Nephron (organoid): Measurements from ENCODE around the gene ASB6.

Source experiments
- H3K27ac Mint-ChIP-seq, 3 experiments: 2 replicates each; pipeline ENCODE4 v1.8.0; 2020; ENCODE audit warnings: mixed read lengths in 3 of 3, mild to moderate bottlenecking in 2 of 3, moderate library complexity in 1 of 3
- H3K27me3 Mint-ChIP-seq: 2 replicates; pipeline ENCODE4 v1.8.0; 2021; ENCODE audit warnings: low read depth, mild to moderate bottlenecking, moderate library complexity, mixed read lengths
- H3K36me3 Mint-ChIP-seq: 2 replicates; pipeline ENCODE4 v1.8.0; 2020; ENCODE audit warnings: low read depth, mixed read lengths
- H3K4me1 Mint-ChIP-seq: 2 replicates; pipeline ENCODE4 v1.8.0; 2020; ENCODE audit warnings: mixed read lengths
- H3K4me3 Mint-ChIP-seq, 3 experiments: 2 replicates each; pipeline ENCODE4 v1.8.0; 2020; ENCODE audit warnings: mild to moderate bottlenecking in 3 of 3, mixed read lengths in 3 of 3, moderate library complexity in 2 of 3
- H3K9me3 Mint-ChIP-seq: 2 replicates; pipeline ENCODE4 v1.8.0; 2020; ENCODE audit warnings: mixed read lengths
- CTCF ChIP-seq, 3 experiments: fragments of 200-600 bp; sonication (generic); IDR thresholded peaks; one replicate each; pipeline ENCODE4 v1.5.0; 2021; ENCODE audit warnings: antibody characterized with exemption in 3 of 3; ENCODE audit not compliant: unreplicated experiment in 3 of 3

ASB6 gene

GRCh38 chr9:129656795-129657390 lies 14.9 kb upstream of the ASB6 start:
- H3K27me3 Mint-ChIP-seq: peaks cover 68% of the 10 kb centered on the region
- peaks cover 4% of the 10 kb centered on the region for H3K9me3 Mint-ChIP-seq
- no peak overlapping the region for H3K27ac Mint-ChIP-seq
- peaks cover 21% of the 10 kb centered on the region for H3K4me1 Mint-ChIP-seq
- no peaks in the 10 kb centered on the region for H3K36me3 Mint-ChIP-seq
- TF ChIP-seq CTCF (IDR thresholded peaks at IDR 0.05; ENCODE audit: unreplicated experiment in 3 of 3): no peak
- H3K4me3 Mint-ChIP-seq: no peak overlapping the region

- Mint-ChIP-seq H3K27ac (no peak overlapping the region), H3K36me3 (no peaks in the 10 kb centered on the region), H3K4me1 (peaks cover 21% of the 10 kb centered on the region), H3K9me3 (no peaks in the 10 kb centered on the region), H3K4me3 (no peak overlapping the region), H3K27me3 (peaks cover 66% of the 10 kb centered on the region)
- TF ChIP-seq CTCF (IDR thresholded peaks at IDR 0.05; ENCODE audit: unreplicated experiment in 3 of 3): no peak
Observed at GRCh38 chr9:129655696-129656095, 13.7 kb upstream of the ASB6 start.

- Mint-ChIP-seq H3K27ac (peak overlapping the region in 1 of 3 experiments; percentile 84), H3K36me3 (no peaks in the 10 kb centered on the region), H3K9me3 (no peaks in the 10 kb centered on the region), H3K4me3 (no peak overlapping the region), H3K27me3 (peaks cover 64% of the 10 kb centered on the region), H3K4me1 (peaks cover 24% of the 10 kb centered on the region)
- no peak for TF ChIP-seq CTCF (IDR thresholded peaks at IDR 0.05; ENCODE audit: unreplicated experiment in 3 of 3)
Observed at GRCh38 chr9:129655154-129655553, 13.2 kb upstream of the ASB6 start.

- no peaks in the 10 kb centered on the region for H3K9me3 Mint-ChIP-seq
- peaks cover 64% of the 10 kb centered on the region for H3K27me3 Mint-ChIP-seq
- H3K27ac Mint-ChIP-seq: peak overlapping the region; percentile 17 to 84 (median 32)
- TF ChIP-seq CTCF (IDR thresholded peaks at IDR 0.05; ENCODE audit: unreplicated experiment in 3 of 3): no peak
- H3K36me3 Mint-ChIP-seq: no peaks in the 10 kb centered on the region
- H3K4me3 Mint-ChIP-seq: peak overlapping the region in 2 of 3 experiments; percentile 24 to 39
- H3K4me1 Mint-ChIP-seq: peaks cover 26% of the 10 kb centered on the region
Observed at GRCh38 chr9:129654554-129655040, 12.6 kb upstream of the ASB6 start.

- Mint-ChIP-seq H3K27ac (peak overlapping the region; percentile 17 to 84 (median 32)), H3K4me1 (peaks cover 26% of the 10 kb centered on the region), H3K4me3 (peak overlapping the region; percentile 10 to 39 (median 29)), H3K9me3 (no peaks in the 10 kb centered on the region), H3K27me3 (peaks cover 60% of the 10 kb centered on the region), H3K36me3 (no peaks in the 10 kb centered on the region)
- TF ChIP-seq CTCF (IDR thresholded peaks at IDR 0.05; ENCODE audit: unreplicated experiment in 3 of 3): no peak
Observed at GRCh38 chr9:129653823-129654553, 12.0 kb upstream of the ASB6 start.
